GM19099 (cell line): ENCODE data around the gene ARL16.

Experiments
- POLR2A ChIP-seq: IDR thresholded peaks from 3 replicates; pipeline ENCODE4 v1.6.1; 2011; ENCODE audit warnings: low read depth; ENCODE audit not compliant: insufficient read length; ENCODE audit errors: extremely low read depth

ARL16 gene

GRCh38 chr17:81691608-81692007, 8.0 kb upstream of the ARL16 start:
- TF ChIP-seq POLR2A: no peak

GRCh38 chr17:81691196-81691595, 7.6 kb upstream of the ARL16 start:
- no peak for TF ChIP-seq POLR2A

- TF ChIP-seq POLR2A: no peak
Measured at GRCh38 chr17:81690549-81690948, 7.0 kb upstream of the ARL16 start.

GRCh38 chr17:81690066-81690465, 6.5 kb upstream of the ARL16 start:
- TF ChIP-seq POLR2A: no peak

- no peak for TF ChIP-seq POLR2A
Measured at GRCh38 chr17:81688616-81689015, 5.0 kb upstream of the ARL16 start.

- no peak for TF ChIP-seq POLR2A
Measured at GRCh38 chr17:81687770-81688541, 4.4 kb upstream of the ARL16 start.

- TF ChIP-seq POLR2A: no peak
Measured at GRCh38 chr17:81686614-81687013, 3.0 kb upstream of the ARL16 start.

GRCh38 chr17:81685108-81685507, 1.5 kb upstream of the ARL16 start:
- TF ChIP-seq POLR2A: no peak

- no peak for TF ChIP-seq POLR2A
Measured at GRCh38 chr17:81684442-81684911, 880 bp upstream of the ARL16 start.

GRCh38 chr17:81683208-81683583, 401 bp downstream of the ARL16 start:
- no peak for TF ChIP-seq POLR2A

GRCh38 chr17:81682565-81683207, 911 bp downstream of the ARL16 start:
- no peak for TF ChIP-seq POLR2A

GRCh38 chr17:81681672-81682071, 1.9 kb downstream of the ARL16 start:
- TF ChIP-seq POLR2A: no peak

- no peak for TF ChIP-seq POLR2A
Measured at GRCh38 chr17:81680150-81680549, 3.4 kb downstream of the ARL16 start.

- TF ChIP-seq POLR2A: no peak
Measured at GRCh38 chr17:81676906-81677305, 6.7 kb downstream of the ARL16 start.

GRCh38 chr17:81673561-81674258, 9.9 kb downstream of the ARL16 start:
- TF ChIP-seq POLR2A: no peak

GRCh38 chr17:81672954-81673353, 10.6 kb downstream of the ARL16 start:
- no peak for TF ChIP-seq POLR2A
